HEK293 (cell line): ENCODE results near the gene SPG11.

Experiments used
- CTCF ChIA-PET: fragments of 350-600 bp; formaldehyde crosslinking; extraction: SDS; loops from one replicate; lab custom pipeline; 2021; ENCODE audit warnings: antibody characterized with exemption; lab: Yijun Ruan, JAX
- POLR2A ChIA-PET: fragments of 300-600 bp; formaldehyde crosslinking; extraction: SDS; loops from one replicate; lab custom pipeline; 2020; ENCODE audit warnings: antibody characterized with exemption, inconsistent platforms; lab: Yijun Ruan, JAX
- H3K27ac ChIP-seq: fragments of 200-500 bp; sonication (Bioruptor generic); 2 replicates; pipeline ENCODE4 v1.5.1; 2014; ENCODE audit warnings: low read depth, low read length, control low read depth, inconsistent platforms; ENCODE audit errors: extremely low read depth
- H3K36me3 ChIP-seq, 2 experiments: fragments of 200-500 bp in 1 of 2; sonication (Bioruptor generic) in 1 of 2; 1 replicate in 1 of 2; 2 replicates in 1 of 2; pipeline ENCODE4 v1.5.1; 2014 to 2017; ENCODE audit warnings: inconsistent platforms in 2 of 2, low read length in 2 of 2; ENCODE audit not compliant: control insufficient read depth in 2 of 2, insufficient read depth in 1 of 2
- H3K4me1 ChIP-seq: fragments of 200-500 bp; sonication (Bioruptor generic); 2 replicates; pipeline ENCODE4 v1.5.1; 2014; ENCODE audit warnings: mild to moderate bottlenecking, low read length, inconsistent platforms; ENCODE audit not compliant: control insufficient read depth, insufficient read depth
- H3K4me3 ChIP-seq: 2 replicates; pipeline ENCODE4 v1.5.1; 2011; ENCODE audit warnings: low read depth, mild to moderate bottlenecking, control low read depth, low read length, moderate library complexity
- H3K9me3 ChIP-seq: fragments of 200-500 bp; sonication (Bioruptor generic); 2 replicates; pipeline ENCODE4 v1.5.1; 2014; ENCODE audit warnings: low read depth, low read length, inconsistent platforms; ENCODE audit not compliant: control insufficient read depth, insufficient read depth
- ZFP37 ChIP-seq: fragments of 450-650 bp; formaldehyde crosslinking; IDR thresholded peaks from 2 replicates; pipeline ENCODE4 v1.5.1; 2016; ENCODE audit warnings: missing biosample characterization, missing genetic modification characterization
- ZNF114 ChIP-seq: fragments of 450-650 bp; formaldehyde crosslinking; IDR thresholded peaks from 2 replicates; pipeline ENCODE4 v1.5.0; 2017; ENCODE audit warnings: missing biosample characterization, missing genetic modification characterization
- ZNF202 ChIP-seq: fragments of 450-650 bp; formaldehyde crosslinking; IDR thresholded peaks from 2 replicates; pipeline ENCODE4 v1.5.1; 2016; ENCODE audit warnings: missing biosample characterization, missing genetic modification characterization, borderline replicate concordance
- ZNF24 ChIP-seq: fragments of 450-650 bp; formaldehyde crosslinking; IDR thresholded peaks from 2 replicates; pipeline ENCODE4 v1.5.1; 2016; ENCODE audit warnings: missing biosample characterization, missing genetic modification characterization
- ZNF350 ChIP-seq: fragments of 450-650 bp; formaldehyde crosslinking; IDR thresholded peaks from 2 replicates; pipeline ENCODE4 v1.5.0; 2017; ENCODE audit warnings: missing biosample characterization, mild to moderate bottlenecking, missing genetic modification characterization
- ZNF416 ChIP-seq: fragments of 450-650 bp; formaldehyde crosslinking; IDR thresholded peaks from 2 replicates; pipeline ENCODE4 v1.5.1; 2016; ENCODE audit warnings: missing biosample characterization, missing genetic modification characterization
- ZNF529 ChIP-seq: fragments of 450-650 bp; formaldehyde crosslinking; IDR thresholded peaks from 2 replicates; pipeline ENCODE4 v1.5.1; 2017; ENCODE audit warnings: missing genetic modification characterization, missing biosample characterization; ENCODE audit not compliant: insufficient replicate concordance
- ZNF561 ChIP-seq: fragments of 450-650 bp; IDR thresholded peaks from 2 replicates; pipeline ENCODE4 v1.5.1; 2018; ENCODE audit warnings: missing biosample characterization, missing genetic modification characterization, borderline replicate concordance
- ZNF677 ChIP-seq: fragments of 450-650 bp; IDR thresholded peaks from 2 replicates; pipeline ENCODE4 v1.5.0; 2018; ENCODE audit warnings: missing biosample characterization, mild to moderate bottlenecking, missing genetic modification characterization, moderate library complexity
- ZNF837 ChIP-seq: fragments of 450-650 bp; formaldehyde crosslinking; IDR thresholded peaks from 2 replicates; pipeline ENCODE4 v1.5.1; 2016; ENCODE audit warnings: missing biosample characterization, missing genetic modification characterization
- TF ChIP-seq, protein P1 (sequence below): fragments of 450-650 bp; formaldehyde crosslinking; IDR thresholded peaks from 2 replicates; pipeline ENCODE4 v1.5.1; 2016; ENCODE audit warnings: missing biosample characterization, missing genetic modification characterization
- TF ChIP-seq, protein P2 (sequence below): fragments of 450-650 bp; formaldehyde crosslinking; IDR thresholded peaks from 2 replicates; pipeline ENCODE4 v1.5.1; 2016; ENCODE audit warnings: missing biosample characterization, missing genetic modification characterization, borderline replicate concordance
- TF ChIP-seq, protein P3 (sequence below): fragments of 450-650 bp; formaldehyde crosslinking; IDR thresholded peaks from 2 replicates; pipeline ENCODE4 v1.5.1; 2017; ENCODE audit warnings: missing biosample characterization, missing genetic modification characterization
- TF ChIP-seq, protein P4 (sequence below): fragments of 450-650 bp; IDR thresholded peaks from 2 replicates; pipeline ENCODE4 v1.5.1; 2018; ENCODE audit warnings: missing biosample characterization, missing genetic modification characterization
- TF ChIP-seq, protein P5 (sequence below): fragments of 450-650 bp; formaldehyde crosslinking; IDR thresholded peaks from 2 replicates; pipeline ENCODE4 v1.5.1; 2016; ENCODE audit warnings: missing biosample characterization, missing genetic modification characterization
- TF ChIP-seq, protein P6 (sequence below): fragments of 450-650 bp; formaldehyde crosslinking; IDR thresholded peaks from 2 replicates; pipeline ENCODE4 v1.5.1; 2016; ENCODE audit warnings: missing biosample characterization, missing genetic modification characterization
- TF ChIP-seq, protein P7 (sequence below): fragments of 450-650 bp; IDR thresholded peaks from 2 replicates; pipeline ENCODE4 v1.5.1; 2018; ENCODE audit warnings: missing biosample characterization, mild to moderate bottlenecking, missing genetic modification characterization

Gene SPG11

DNA sequence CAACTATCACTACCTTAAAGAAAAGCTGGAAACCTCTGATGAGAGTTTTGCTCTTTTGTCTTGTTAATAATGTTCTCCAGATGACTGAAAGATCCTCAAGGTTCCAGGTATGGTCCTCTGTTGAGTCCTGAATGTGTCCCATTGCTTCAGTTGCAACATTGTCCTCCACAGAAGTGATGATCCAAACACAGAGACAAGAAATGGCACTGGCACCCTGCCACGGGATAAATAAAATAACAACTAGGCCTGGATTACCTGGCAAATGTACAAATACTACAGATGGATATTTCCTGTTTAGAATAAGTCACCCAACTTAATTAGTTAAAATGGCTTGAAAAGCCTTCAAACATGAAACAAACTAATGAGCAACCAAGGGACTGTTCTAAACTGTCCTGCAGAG, 68.2 kb downstream of the SPG11 start:
- POLR2A ChIA-PET: no interaction called here
- CTCF ChIA-PET: no interaction called here
- Histone ChIP-seq H3K27ac (no peak overlapping the region), H3K4me3 (no peak overlapping the region), H3K4me1 (no peaks in the 10 kb centered on the region), H3K36me3 (peaks cover 29 to 73% of the 10 kb centered on the region in 2 experiments), H3K9me3 (no peaks in the 10 kb centered on the region)
- TF ChIP-seq ZNF114 (no peak), ZNF529 (tag by site-specific recombination) (no peak), ZNF350 (tag by site-specific recombination) (no peak), ZNF837 (tag by site-specific recombination) (no peak), ZFP37 (no peak), ZNF416 (no peak), ZNF677 (tag by site-specific recombination) (no peak), ZNF24 (tag by site-specific recombination) (no peak), ZNF202 (tag by site-specific recombination) (no peak), ZNF561 (no peak)
- TF ChIP-seq, protein P1, sequence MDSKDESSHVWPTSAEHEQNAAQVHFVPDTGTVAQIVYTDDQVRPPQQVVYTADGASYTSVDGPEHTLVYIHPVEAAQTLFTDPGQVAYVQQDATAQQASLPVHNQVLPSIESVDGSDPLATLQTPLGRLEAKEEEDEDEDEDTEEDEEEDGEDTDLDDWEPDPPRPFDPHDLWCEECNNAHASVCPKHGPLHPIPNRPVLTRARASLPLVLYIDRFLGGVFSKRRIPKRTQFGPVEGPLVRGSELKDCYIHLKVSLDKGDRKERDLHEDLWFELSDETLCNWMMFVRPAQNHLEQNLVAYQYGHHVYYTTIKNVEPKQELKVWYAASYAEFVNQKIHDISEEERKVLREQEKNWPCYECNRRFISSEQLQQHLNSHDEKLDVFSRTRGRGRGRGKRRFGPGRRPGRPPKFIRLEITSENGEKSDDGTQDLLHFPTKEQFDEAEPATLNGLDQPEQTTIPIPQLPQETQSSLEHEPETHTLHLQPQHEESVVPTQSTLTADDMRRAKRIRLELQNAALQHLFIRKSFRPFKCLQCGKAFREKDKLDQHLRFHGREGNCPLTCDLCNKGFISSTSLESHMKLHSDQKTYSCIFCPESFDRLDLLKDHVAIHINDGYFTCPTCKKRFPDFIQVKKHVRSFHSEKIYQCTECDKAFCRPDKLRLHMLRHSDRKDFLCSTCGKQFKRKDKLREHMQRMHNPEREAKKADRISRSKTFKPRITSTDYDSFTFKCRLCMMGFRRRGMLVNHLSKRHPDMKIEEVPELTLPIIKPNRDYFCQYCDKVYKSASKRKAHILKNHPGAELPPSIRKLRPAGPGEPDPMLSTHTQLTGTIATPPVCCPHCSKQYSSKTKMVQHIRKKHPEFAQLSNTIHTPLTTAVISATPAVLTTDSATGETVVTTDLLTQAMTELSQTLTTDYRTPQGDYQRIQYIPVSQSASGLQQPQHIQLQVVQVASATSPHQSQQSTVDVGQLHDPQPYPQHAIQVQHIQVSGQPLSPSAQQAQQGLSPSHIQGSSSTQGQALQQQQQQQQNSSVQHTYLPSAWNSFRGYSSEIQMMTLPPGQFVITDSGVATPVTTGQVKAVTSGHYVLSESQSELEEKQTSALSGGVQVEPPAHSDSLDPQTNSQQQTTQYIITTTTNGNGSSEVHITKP (tag by site-specific recombination): no peak
- TF ChIP-seq, protein P2, sequence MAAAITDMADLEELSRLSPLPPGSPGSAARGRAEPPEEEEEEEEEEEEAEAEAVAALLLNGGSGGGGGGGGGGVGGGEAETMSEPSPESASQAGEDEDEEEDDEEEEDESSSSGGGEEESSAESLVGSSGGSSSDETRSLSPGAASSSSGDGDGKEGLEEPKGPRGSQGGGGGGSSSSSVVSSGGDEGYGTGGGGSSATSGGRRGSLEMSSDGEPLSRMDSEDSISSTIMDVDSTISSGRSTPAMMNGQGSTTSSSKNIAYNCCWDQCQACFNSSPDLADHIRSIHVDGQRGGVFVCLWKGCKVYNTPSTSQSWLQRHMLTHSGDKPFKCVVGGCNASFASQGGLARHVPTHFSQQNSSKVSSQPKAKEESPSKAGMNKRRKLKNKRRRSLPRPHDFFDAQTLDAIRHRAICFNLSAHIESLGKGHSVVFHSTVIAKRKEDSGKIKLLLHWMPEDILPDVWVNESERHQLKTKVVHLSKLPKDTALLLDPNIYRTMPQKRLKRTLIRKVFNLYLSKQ (tag by site-specific recombination): no peak
- TF ChIP-seq, protein P3, sequence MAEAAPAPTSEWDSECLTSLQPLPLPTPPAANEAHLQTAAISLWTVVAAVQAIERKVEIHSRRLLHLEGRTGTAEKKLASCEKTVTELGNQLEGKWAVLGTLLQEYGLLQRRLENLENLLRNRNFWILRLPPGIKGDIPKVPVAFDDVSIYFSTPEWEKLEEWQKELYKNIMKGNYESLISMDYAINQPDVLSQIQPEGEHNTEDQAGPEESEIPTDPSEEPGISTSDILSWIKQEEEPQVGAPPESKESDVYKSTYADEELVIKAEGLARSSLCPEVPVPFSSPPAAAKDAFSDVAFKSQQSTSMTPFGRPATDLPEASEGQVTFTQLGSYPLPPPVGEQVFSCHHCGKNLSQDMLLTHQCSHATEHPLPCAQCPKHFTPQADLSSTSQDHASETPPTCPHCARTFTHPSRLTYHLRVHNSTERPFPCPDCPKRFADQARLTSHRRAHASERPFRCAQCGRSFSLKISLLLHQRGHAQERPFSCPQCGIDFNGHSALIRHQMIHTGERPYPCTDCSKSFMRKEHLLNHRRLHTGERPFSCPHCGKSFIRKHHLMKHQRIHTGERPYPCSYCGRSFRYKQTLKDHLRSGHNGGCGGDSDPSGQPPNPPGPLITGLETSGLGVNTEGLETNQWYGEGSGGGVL (tag by site-specific recombination): no peak
- TF ChIP-seq, protein P4, sequence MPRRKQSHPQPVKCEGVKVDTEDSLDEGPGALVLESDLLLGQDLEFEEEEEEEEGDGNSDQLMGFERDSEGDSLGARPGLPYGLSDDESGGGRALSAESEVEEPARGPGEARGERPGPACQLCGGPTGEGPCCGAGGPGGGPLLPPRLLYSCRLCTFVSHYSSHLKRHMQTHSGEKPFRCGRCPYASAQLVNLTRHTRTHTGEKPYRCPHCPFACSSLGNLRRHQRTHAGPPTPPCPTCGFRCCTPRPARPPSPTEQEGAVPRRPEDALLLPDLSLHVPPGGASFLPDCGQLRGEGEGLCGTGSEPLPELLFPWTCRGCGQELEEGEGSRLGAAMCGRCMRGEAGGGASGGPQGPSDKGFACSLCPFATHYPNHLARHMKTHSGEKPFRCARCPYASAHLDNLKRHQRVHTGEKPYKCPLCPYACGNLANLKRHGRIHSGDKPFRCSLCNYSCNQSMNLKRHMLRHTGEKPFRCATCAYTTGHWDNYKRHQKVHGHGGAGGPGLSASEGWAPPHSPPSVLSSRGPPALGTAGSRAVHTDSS (tag by site-specific recombination): no peak
- TF ChIP-seq, protein P5, sequence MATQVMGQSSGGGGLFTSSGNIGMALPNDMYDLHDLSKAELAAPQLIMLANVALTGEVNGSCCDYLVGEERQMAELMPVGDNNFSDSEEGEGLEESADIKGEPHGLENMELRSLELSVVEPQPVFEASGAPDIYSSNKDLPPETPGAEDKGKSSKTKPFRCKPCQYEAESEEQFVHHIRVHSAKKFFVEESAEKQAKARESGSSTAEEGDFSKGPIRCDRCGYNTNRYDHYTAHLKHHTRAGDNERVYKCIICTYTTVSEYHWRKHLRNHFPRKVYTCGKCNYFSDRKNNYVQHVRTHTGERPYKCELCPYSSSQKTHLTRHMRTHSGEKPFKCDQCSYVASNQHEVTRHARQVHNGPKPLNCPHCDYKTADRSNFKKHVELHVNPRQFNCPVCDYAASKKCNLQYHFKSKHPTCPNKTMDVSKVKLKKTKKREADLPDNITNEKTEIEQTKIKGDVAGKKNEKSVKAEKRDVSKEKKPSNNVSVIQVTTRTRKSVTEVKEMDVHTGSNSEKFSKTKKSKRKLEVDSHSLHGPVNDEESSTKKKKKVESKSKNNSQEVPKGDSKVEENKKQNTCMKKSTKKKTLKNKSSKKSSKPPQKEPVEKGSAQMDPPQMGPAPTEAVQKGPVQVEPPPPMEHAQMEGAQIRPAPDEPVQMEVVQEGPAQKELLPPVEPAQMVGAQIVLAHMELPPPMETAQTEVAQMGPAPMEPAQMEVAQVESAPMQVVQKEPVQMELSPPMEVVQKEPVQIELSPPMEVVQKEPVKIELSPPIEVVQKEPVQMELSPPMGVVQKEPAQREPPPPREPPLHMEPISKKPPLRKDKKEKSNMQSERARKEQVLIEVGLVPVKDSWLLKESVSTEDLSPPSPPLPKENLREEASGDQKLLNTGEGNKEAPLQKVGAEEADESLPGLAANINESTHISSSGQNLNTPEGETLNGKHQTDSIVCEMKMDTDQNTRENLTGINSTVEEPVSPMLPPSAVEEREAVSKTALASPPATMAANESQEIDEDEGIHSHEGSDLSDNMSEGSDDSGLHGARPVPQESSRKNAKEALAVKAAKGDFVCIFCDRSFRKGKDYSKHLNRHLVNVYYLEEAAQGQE (tag by site-specific recombination): no peak
- TF ChIP-seq, protein P6, sequence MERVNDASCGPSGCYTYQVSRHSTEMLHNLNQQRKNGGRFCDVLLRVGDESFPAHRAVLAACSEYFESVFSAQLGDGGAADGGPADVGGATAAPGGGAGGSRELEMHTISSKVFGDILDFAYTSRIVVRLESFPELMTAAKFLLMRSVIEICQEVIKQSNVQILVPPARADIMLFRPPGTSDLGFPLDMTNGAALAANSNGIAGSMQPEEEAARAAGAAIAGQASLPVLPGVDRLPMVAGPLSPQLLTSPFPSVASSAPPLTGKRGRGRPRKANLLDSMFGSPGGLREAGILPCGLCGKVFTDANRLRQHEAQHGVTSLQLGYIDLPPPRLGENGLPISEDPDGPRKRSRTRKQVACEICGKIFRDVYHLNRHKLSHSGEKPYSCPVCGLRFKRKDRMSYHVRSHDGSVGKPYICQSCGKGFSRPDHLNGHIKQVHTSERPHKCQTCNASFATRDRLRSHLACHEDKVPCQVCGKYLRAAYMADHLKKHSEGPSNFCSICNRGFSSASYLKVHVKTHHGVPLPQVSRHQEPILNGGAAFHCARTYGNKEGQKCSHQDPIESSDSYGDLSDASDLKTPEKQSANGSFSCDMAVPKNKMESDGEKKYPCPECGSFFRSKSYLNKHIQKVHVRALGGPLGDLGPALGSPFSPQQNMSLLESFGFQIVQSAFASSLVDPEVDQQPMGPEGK: no peak
- TF ChIP-seq, protein P7, sequence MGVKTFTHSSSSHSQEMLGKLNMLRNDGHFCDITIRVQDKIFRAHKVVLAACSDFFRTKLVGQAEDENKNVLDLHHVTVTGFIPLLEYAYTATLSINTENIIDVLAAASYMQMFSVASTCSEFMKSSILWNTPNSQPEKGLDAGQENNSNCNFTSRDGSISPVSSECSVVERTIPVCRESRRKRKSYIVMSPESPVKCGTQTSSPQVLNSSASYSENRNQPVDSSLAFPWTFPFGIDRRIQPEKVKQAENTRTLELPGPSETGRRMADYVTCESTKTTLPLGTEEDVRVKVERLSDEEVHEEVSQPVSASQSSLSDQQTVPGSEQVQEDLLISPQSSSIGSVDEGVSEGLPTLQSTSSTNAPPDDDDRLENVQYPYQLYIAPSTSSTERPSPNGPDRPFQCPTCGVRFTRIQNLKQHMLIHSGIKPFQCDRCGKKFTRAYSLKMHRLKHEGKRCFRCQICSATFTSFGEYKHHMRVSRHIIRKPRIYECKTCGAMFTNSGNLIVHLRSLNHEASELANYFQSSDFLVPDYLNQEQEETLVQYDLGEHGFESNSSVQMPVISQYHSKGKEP (tag by site-specific recombination): no peak
